B cell (primary cell): ENCODE data around the gene PSMA2. TPM values are rescaled to one million over a fixed set of nuclear protein-coding genes. Genes with fewer than 3 reads are reported as not detected.

Experiments used
- ATAC-seq: fragments of 200-7000 bp; cut with Tn5 transposase; one replicate; pipeline ENCODE4 v1.10.0; 2021; ENCODE audit warnings: low read depth, mild to moderate bottlenecking, moderate number of reproducible peaks, moderate library complexity
- CTCF ChIA-PET: fragments of 350-600 bp; sonication (Branson Sonifier 250); formaldehyde crosslinking; loops from one replicate; lab custom pipeline; 2021; ENCODE audit warnings: antibody characterized with exemption, inconsistent platforms; lab: Charles Lee
- POLR2A ChIA-PET: fragments of 350-600 bp; sonication (Branson Sonifier 250); formaldehyde crosslinking; loops from one replicate; lab custom pipeline; 2021; ENCODE audit warnings: antibody characterized with exemption; lab: Charles Lee
- DNase-seq: peaks from one replicate; pipeline ENCODE4 v3.0.0; 2013
- H2AFZ ChIP-seq: 2 replicates; pipeline ENCODE4 v1.6.1; 2012; ENCODE audit warnings: mild to moderate bottlenecking, low read depth, low read length; ENCODE audit not compliant: insufficient read depth, poor library complexity, severe bottlenecking
- H3K27ac ChIP-seq, 2 donors: 1 replicate in 1 of 2; 2 replicates in 1 of 2; pipeline ENCODE4 v1.5.1; 2012 to 2013; ENCODE audit warnings: low read length in 2 of 2, mild to moderate bottlenecking in 2 of 2, moderate library complexity in 1 of 2
- H3K27me3 ChIP-seq, 4 experiments: fragments of 200-600 bp in 1 of 4; sonication (generic) in 1 of 4; replicated peaks in 1 of 4; 1 replicate in 2 of 4; 2 replicates in 2 of 4; pipeline versions ENCODE4 v1.6.1 to v1.7.0; 2013 to 2016; ENCODE audit warnings: low read length in 3 of 4, mild to moderate bottlenecking in 2 of 4, mixed read lengths in 1 of 4, moderate library complexity in 1 of 4; ENCODE audit not compliant: insufficient read depth in 4 of 4, control insufficient read depth in 3 of 4; ENCODE audit errors: control extremely low read depth in 1 of 4
- H3K36me3 ChIP-seq, 2 experiments: replicated peaks in 1 of 2; 1 replicate in 1 of 2; 2 replicates in 1 of 2; pipeline versions ENCODE4 v1.6.1 to v1.7.1; 2013; ENCODE audit warnings: low read length in 1 of 2; ENCODE audit not compliant: insufficient read depth in 2 of 2, control insufficient read depth in 1 of 2; ENCODE audit errors: control extremely low read depth in 1 of 2, extremely low read depth in 1 of 2
- H3K4me1 ChIP-seq, 2 donors: fragments of 200-600 bp in 1 of 2; sonication (generic) in 1 of 2; 1 replicate in 1 of 2; 2 replicates in 1 of 2; pipeline versions ENCODE4 v1.5.1 to v1.6.1; 2013 to 2017; ENCODE audit warnings: low read length in 2 of 2; ENCODE audit not compliant: control insufficient read depth in 2 of 2, insufficient read depth in 2 of 2
- H3K4me2 ChIP-seq: replicated peaks from 2 replicates; pipeline ENCODE3; 2012; ENCODE audit warnings: mild to moderate bottlenecking, low read depth, low read length; ENCODE audit not compliant: poor library complexity, severe bottlenecking
- H3K4me3 ChIP-seq, 5 experiments: fragments of 200-600 bp in 1 of 5; sonication (generic) in 1 of 5; 1 replicate in 3 of 5; 2 replicates in 2 of 5; pipeline versions ENCODE4 v1.5.1 to v1.7.0; 2011 to 2016; ENCODE audit warnings: low read length in 4 of 5, mild to moderate bottlenecking in 4 of 5, low read depth in 2 of 5, control low read depth in 1 of 5, moderate library complexity in 1 of 5; ENCODE audit not compliant: insufficient read depth in 1 of 5; ENCODE audit errors: control extremely low read depth in 1 of 5, extremely low read depth in 1 of 5
- H3K79me2 ChIP-seq: fragments of 200-600 bp; sonication (generic); one replicate; pipeline ENCODE4 v1.6.0; 2016; ENCODE audit warnings: low read length; ENCODE audit not compliant: control insufficient read depth, insufficient read depth
- H3K9ac ChIP-seq: fragments of 200-600 bp; sonication (generic); 2 replicates; pipeline ENCODE4 v1.6.1; 2017; ENCODE audit warnings: mild to moderate bottlenecking, low read length, moderate library complexity
- H3K9me3 ChIP-seq, 3 donors: one replicate each; pipeline versions ENCODE4 v1.6.1 to v1.7.1; 2013; ENCODE audit warnings: low read length in 2 of 3; ENCODE audit not compliant: control insufficient read depth in 2 of 3, insufficient read depth in 1 of 3; ENCODE audit errors: control extremely low read depth in 1 of 3
- H4K20me1 ChIP-seq: 2 replicates; pipeline ENCODE4 v1.6.0; 2012; ENCODE audit warnings: mild to moderate bottlenecking, low read length; ENCODE audit not compliant: insufficient read depth, control insufficient read depth, poor library complexity, severe bottlenecking
- H3K27ac Mint-ChIP-seq: one replicate; pipeline ENCODE4 v1.8.0; 2021; ENCODE audit warnings: mixed read lengths
- H3K27me3 Mint-ChIP-seq: one replicate; pipeline ENCODE4 v1.8.0; 2021; ENCODE audit warnings: mixed read lengths
- H3K4me1 Mint-ChIP-seq: one replicate; pipeline ENCODE4 v1.8.0; 2021; ENCODE audit warnings: mixed read lengths
- H3K4me3 Mint-ChIP-seq: one replicate; pipeline ENCODE4 v1.8.0; 2021; ENCODE audit warnings: mixed read lengths
- H3K9me3 Mint-ChIP-seq: one replicate; pipeline ENCODE4 v1.8.0; 2022; ENCODE audit warnings: mixed read lengths; ENCODE audit not compliant: insufficient read depth
- CTCF ChIP-seq: fragments of 200-600 bp; IDR thresholded peaks from one replicate; pipeline ENCODE4 v1.8.0; 2022; ENCODE audit warnings: antibody characterized with exemption, mild to moderate bottlenecking
- EZH2 ChIP-seq: IDR thresholded peaks from 2 replicates; pipeline ENCODE4 v1.6.1; 2012; ENCODE audit warnings: borderline replicate concordance, low read depth, mild to moderate bottlenecking, moderate library complexity, low read length; ENCODE audit not compliant: insufficient read depth, poor library complexity, severe bottlenecking
- WGBS: methylation state at CpG from one replicate; pipeline ENCODE4 v1.1.5; 2013; ENCODE audit warnings: missing lambda C conversion rate; ENCODE audit not compliant: insufficient coverage; 5-methylcytosine and 5-hydroxymethylcytosine counted together
- intact Hi-C: fragments of 100-400 bp; cut with micrococcal nuclease; formaldehyde crosslinking; loops from one replicate; pipeline ENCODE4 v1.10.0; 2022
- polyA plus RNA-seq: library from polyadenylated mRNA; depleted of rRNA; stranded (reverse); fragments of >200 nt; gene quantifications from 2 replicates; pipeline ENCODE4 v1.2.3, GENCODE V29; 2012
- total RNA-seq, 2 donors: library from RNA; stranded (reverse); fragments of 120-200 nt in 1 of 2; gene quantifications; 1 replicate in 1 of 2; 2 replicates in 1 of 2; pipeline versions ENCODE4 v1.2.3 to v1.2.4, GENCODE V29; 2013 to 2022

Gene PSMA2
- total and polyA plus RNA-seq, 2 donors (not counting 1 experiment from before 2014, with no cell fraction given), result 26.3 to 47.8 TPM

GRCh38 chr7:42931447-42931833 is 534 bp downstream of the PSMA2 start:
- peaks cover 73% of the 10 kb centered on the region for H3K79me2 ChIP-seq
- whole genome bisulfite sequencing, result 0% methylated on average over 8 of the region's 12 CpGs
- peak overlapping the region; percentile 92 for H3K9ac ChIP-seq
- H3K4me2 ChIP-seq, result peak overlapping the region; percentile 74
- no peaks in the 10 kb centered on the region for H3K9me3 ChIP-seq
- peak overlapping the region; percentile 92 for H2AFZ ChIP-seq
- H3K4me1 Mint-ChIP-seq, result peaks cover 70% of the 10 kb centered on the region
- no peaks in the 10 kb centered on the region for H3K27me3 Mint-ChIP-seq
- peak overlapping the region; percentile 79 to 98 (median 90) for H3K4me3 ChIP-seq
- H3K36me3 ChIP-seq, result peaks cover 0 to 20% of the 10 kb centered on the region in 2 experiments
- H3K27ac ChIP-seq, result peak overlapping the region; percentile 77 to 88
- ATAC-seq (no peak), DNase-seq (no peak)
- peaks cover 36 to 39% of the 10 kb centered on the region in 2 donors for H3K4me1 ChIP-seq
- no peaks in the 10 kb centered on the region for H3K9me3 Mint-ChIP-seq
- TF ChIP-seq CTCF (no peak), EZH2 (no peak)
- ChIA-PET CTCF (interaction anchor here (0.7 to 3.7 kb wide), 9 partner anchors 9 to 908 kb away, joined by 3 to 35 read pairs (median 4); partner anchors contain the start of genes C7orf25 and STK17A), POLR2A (interaction anchor here (0.7 to 1.6 kb wide), 5 partner anchors 19 to 718 kb away, joined by 3 to 5 read pairs (median 4); partner anchors contain the start of gene STK17A)
- H3K27ac Mint-ChIP-seq, result peak overlapping the region; percentile 94
- intact Hi-C loops, result no loop called here
- peaks cover 6% of the 10 kb centered on the region for H4K20me1 ChIP-seq
- no peaks in the 10 kb centered on the region for H3K27me3 ChIP-seq
- peak overlapping the region; percentile 91 for H3K4me3 Mint-ChIP-seq

- no peaks in the 10 kb centered on the region for H3K9me3 Mint-ChIP-seq
- POLR2A ChIA-PET, result interaction anchor here (0.9 kb wide), 1 partner anchor 23 kb away, joined by 3 read pairs; no protein-coding TSS in a partner anchor
- peak overlapping the region; percentile 92 for H2AFZ ChIP-seq
- H3K27ac ChIP-seq, result peak overlapping the region in 1 of 2 donors; percentile 88
- peak overlapping the region; percentile 32 for H3K27ac Mint-ChIP-seq
- CTCF ChIA-PET, result interaction anchor here (0.8 to 3.7 kb wide), 4 partner anchors 10 to 802 kb away, joined by 3 to 35 read pairs (median 5); partner anchors contain the start of gene STK17A
- H3K79me2 ChIP-seq, result peaks cover 73% of the 10 kb centered on the region
- H3K36me3 ChIP-seq, result peaks cover 0 to 20% of the 10 kb centered on the region in 2 experiments
- H3K27me3 ChIP-seq, result no peaks in the 10 kb centered on the region
- H3K4me3 Mint-ChIP-seq, result peak overlapping the region; percentile 91
- TF ChIP-seq EZH2 (no peak), CTCF (no peak)
- H3K9ac ChIP-seq, result peak overlapping the region; percentile 92
- peak overlapping the region; percentile 74 for H3K4me2 ChIP-seq
- no peaks in the 10 kb centered on the region for H3K27me3 Mint-ChIP-seq
- H3K4me1 Mint-ChIP-seq, result peaks cover 74% of the 10 kb centered on the region
- peaks cover 41 to 44% of the 10 kb centered on the region in 2 donors for H3K4me1 ChIP-seq
- peak overlapping the region; percentile 79 to 98 (median 90) for H3K4me3 ChIP-seq
- no peak for DNase-seq
- no peak for ATAC-seq
- intact Hi-C loops, result no loop called here
- peaks cover 6% of the 10 kb centered on the region for H4K20me1 ChIP-seq
- no CpG with 5 or more reads among the region's 5 CpGs for WGBS
- no peaks in the 10 kb centered on the region for H3K9me3 ChIP-seq
Observed at GRCh38 chr7:42930889-42931288, 1.1 kb downstream of the PSMA2 start.
